ENCODE measurements around the gene RPS6KA2. TPM values are rescaled to one million over a fixed set of nuclear protein-coding genes. Genes with fewer than 3 reads are reported as not detected.

RPS6KA2 gene
- total and polyA plus RNA-seq, 2 experiments from 2014 or later: 19.3 to 24.0 TPM

DNA sequence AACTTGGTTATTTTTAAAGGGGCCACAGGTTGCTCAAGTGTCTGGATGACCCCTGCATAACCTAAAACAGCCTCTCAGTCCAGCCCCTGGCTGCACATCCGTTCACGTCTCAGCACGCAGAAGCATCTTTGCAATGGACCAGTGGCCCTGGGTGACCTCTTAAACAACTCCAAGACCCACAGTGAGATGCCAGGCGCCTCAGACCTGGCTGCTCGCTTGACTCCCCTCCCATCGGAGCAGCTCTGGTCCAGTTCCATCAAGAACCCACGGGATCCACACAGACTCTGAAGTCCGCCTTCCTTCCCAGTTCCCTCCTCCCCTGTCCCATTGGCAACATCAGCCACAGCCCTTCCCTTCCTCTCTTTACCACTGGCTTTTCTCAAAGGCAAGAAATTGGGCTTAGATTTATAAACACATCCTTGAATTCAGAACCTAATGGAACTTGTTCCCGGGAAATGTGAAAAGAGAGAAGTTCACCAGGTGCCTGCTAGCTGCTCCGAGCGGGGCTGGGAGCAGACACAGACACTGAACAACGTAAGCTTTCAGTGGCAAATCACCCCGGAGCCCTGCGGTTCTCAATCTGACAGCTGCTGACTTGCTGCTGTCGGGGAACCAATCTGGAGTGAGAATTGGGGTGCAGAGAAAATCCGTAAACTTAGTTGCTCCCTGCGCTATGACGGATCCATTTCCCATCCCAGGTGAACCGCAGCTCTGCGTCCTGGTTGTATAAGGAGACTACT, 204.7 kb downstream of the RPS6KA2 start:
- TF ChIP-seq, protein P1, sequence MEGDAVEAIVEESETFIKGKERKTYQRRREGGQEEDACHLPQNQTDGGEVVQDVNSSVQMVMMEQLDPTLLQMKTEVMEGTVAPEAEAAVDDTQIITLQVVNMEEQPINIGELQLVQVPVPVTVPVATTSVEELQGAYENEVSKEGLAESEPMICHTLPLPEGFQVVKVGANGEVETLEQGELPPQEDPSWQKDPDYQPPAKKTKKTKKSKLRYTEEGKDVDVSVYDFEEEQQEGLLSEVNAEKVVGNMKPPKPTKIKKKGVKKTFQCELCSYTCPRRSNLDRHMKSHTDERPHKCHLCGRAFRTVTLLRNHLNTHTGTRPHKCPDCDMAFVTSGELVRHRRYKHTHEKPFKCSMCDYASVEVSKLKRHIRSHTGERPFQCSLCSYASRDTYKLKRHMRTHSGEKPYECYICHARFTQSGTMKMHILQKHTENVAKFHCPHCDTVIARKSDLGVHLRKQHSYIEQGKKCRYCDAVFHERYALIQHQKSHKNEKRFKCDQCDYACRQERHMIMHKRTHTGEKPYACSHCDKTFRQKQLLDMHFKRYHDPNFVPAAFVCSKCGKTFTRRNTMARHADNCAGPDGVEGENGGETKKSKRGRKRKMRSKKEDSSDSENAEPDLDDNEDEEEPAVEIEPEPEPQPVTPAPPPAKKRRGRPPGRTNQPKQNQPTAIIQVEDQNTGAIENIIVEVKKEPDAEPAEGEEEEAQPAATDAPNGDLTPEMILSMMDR (IDR thresholded peaks at IDR 0.05; ENCODE audit: low read depth, low read length): no peak
- Histone ChIP-seq H3K27ac (no peak overlapping the region), H3K4me3 (no peak overlapping the region), H3K4me1 (ENCODE audit: low read depth) (no peaks in the 10 kb centered on the region), H3K9me3 (ENCODE audit: low read depth) (no peaks in the 10 kb centered on the region), H3K36me3 (no peaks in the 10 kb centered on the region), H3K27me3 (no peaks in the 10 kb centered on the region)
- DNase-seq (ENCODE audit: low read depth in 1 of 2, low spot score in 1 of 2): no peak

DNA sequence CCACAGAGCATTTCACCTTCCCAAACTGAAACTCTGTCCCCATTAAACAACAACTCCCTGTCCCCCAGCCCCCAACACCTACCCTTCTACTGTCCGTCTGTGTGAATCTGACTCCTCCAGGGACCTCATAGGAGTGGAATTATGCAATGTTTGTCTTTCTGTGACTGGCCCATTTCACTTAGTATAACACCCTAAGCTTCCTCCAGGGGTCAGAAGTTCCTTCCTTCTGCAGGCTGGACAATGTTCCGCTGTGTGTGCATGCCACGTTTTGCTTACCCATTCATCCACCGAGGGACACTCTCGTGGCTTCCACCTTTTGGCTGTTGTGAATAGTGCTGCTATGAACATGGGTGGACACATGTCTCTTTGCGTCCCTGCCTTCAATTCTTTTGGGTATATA, 206.7 kb downstream of the RPS6KA2 start:
- no peaks in the 10 kb centered on the region for H3K9me3 ChIP-seq (ENCODE audit: low read depth)

DNA sequence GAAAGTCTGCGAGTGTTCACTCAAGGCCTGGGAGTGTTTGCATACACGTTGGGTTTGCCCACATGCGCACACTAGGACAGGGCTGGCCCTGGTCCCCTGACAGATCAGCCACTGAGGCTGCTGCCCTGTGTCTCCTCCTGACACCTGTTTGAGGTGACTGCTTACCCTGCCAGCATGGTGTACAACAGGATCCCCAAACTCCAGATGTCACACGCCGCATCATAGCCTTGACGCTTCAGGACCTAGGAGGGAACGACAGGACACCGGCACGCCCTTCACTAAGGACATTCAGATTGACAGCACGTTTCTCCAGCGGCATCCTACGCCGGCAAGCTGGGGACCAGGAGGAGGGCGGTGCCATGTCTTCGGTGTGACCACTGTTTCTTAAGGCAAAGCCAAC, 207.3 kb downstream of the RPS6KA2 start:
- Histone ChIP-seq H3K27me3 (no peaks in the 10 kb centered on the region), H3K4me1 (ENCODE audit: low read depth) (no peaks in the 10 kb centered on the region), H3K9me3 (ENCODE audit: low read depth) (no peaks in the 10 kb centered on the region), H3K36me3 (no peaks in the 10 kb centered on the region), H3K27ac (no peak overlapping the region), H3K4me3 (no peak overlapping the region)
- no peak for DNase-seq (ENCODE audit: low read depth in 1 of 2, low spot score in 1 of 2)
- TF ChIP-seq, protein P1 (IDR thresholded peaks at IDR 0.05; ENCODE audit: low read depth, low read length): no peak

More for the DNA sequence above, 206.7 kb downstream of the RPS6KA2 start:
- H3K27ac ChIP-seq: no peak overlapping the region
- H3K4me3 ChIP-seq: no peak overlapping the region
- no peaks in the 10 kb centered on the region for H3K4me1 ChIP-seq (ENCODE audit: low read depth)
- H3K27me3 ChIP-seq: no peaks in the 10 kb centered on the region
- peak; percentile 12 to 48 for DNase-seq (ENCODE audit: low read depth in 1 of 2, low spot score in 1 of 2)
- TF ChIP-seq, protein P1 (IDR thresholded peaks at IDR 0.05; ENCODE audit: low read depth, low read length): peak; percentile 13
- no peaks in the 10 kb centered on the region for H3K36me3 ChIP-seq

- Histone ChIP-seq H3K4me3 (no peak overlapping the region), H3K27me3 (no peaks in the 10 kb centered on the region), H3K9me3 (ENCODE audit: low read depth) (no peaks in the 10 kb centered on the region), H3K4me1 (ENCODE audit: low read depth) (no peaks in the 10 kb centered on the region), H3K27ac (no peak overlapping the region), H3K36me3 (no peaks in the 10 kb centered on the region)
- TF ChIP-seq, protein P1 (IDR thresholded peaks at IDR 0.05; ENCODE audit: low read depth, low read length): no peak
- DNase-seq (ENCODE audit: low read depth in 1 of 2, low spot score in 1 of 2): no peak
Measured at GRCh38 chr6:166419286-166419685, 207.8 kb downstream of the RPS6KA2 start.

GRCh38 chr6:166418691-166419143, 208.3 kb downstream of the RPS6KA2 start:
- TF ChIP-seq, protein P1 (IDR thresholded peaks at IDR 0.05; ENCODE audit: low read depth, low read length): no peak
- Histone ChIP-seq H3K4me3 (no peak overlapping the region), H3K27ac (no peak overlapping the region), H3K9me3 (ENCODE audit: low read depth) (no peaks in the 10 kb centered on the region), H3K27me3 (no peaks in the 10 kb centered on the region), H3K36me3 (no peaks in the 10 kb centered on the region), H3K4me1 (ENCODE audit: low read depth) (no peaks in the 10 kb centered on the region)
- DNase-seq (ENCODE audit: low read depth in 1 of 2, low spot score in 1 of 2): no peak
